Cardiac muscle cell (in vitro differentiated cells and primary cell): ENCODE results near the gene BPI. TPM values are rescaled to one million over a fixed set of nuclear protein-coding genes. Genes with fewer than 3 reads are reported as not detected.
"Not testable (repeated sequence)": the region's sequence is repeated elsewhere in the genome, so short reads cannot be mapped to it uniquely, and the experiment has no call there.

Experiments
- DNase-seq, 2 donors: peaks; one replicate each; pipeline versions ENCODE4 v3.0.0 to v3.0.0-alpha.2; 2010 to 2017; ENCODE audit warnings: low read depth in 1 of 2, low spot score in 1 of 2
- H3K27ac ChIP-seq: fragments of 200-600 bp; sonication (generic); 2 replicates; pipeline ENCODE4 v1.5.1; 2016
- H3K27me3 ChIP-seq: fragments of 200-600 bp; sonication (generic); 2 replicates; pipeline ENCODE4 v1.6.0; 2016; ENCODE audit warnings: control low read depth
- H3K36me3 ChIP-seq: fragments of 200-600 bp; sonication (generic); 2 replicates; pipeline ENCODE4 v1.5.1; 2016; ENCODE audit warnings: control low read depth
- H3K4me1 ChIP-seq: fragments of 200-600 bp; sonication (generic); 2 replicates; pipeline ENCODE4 v1.8.1; 2017; ENCODE audit warnings: low read depth, mild to moderate bottlenecking, mixed run types
- H3K4me3 ChIP-seq: fragments of 200-600 bp; sonication (generic); 2 replicates; pipeline ENCODE4 v1.5.1; 2016; ENCODE audit warnings: mild to moderate bottlenecking
- H3K9me3 ChIP-seq: fragments of 200-600 bp; sonication (generic); 2 replicates; pipeline ENCODE4 v1.5.1; 2017; ENCODE audit warnings: low read depth, mild to moderate bottlenecking, control low read depth
- CTCF ChIP-seq: IDR thresholded peaks from 2 replicates; pipeline ENCODE4 v1.5.1; 2012; ENCODE audit warnings: low read depth, mild to moderate bottlenecking, low read length
- polyA plus RNA-seq: library from polyadenylated mRNA; unstranded; fragments of >200 nt; fragmentation: Nextera tagmentation; extraction: Ambion mirVana; gene quantifications from 2 replicates; pipeline ENCODE4 v1.2.1, GENCODE V29; 2016
- total RNA-seq: library from RNA; depleted of rRNA; stranded (reverse); fragments of >200 nt; gene quantifications from 2 replicates; pipeline ENCODE4 v1.2.3, GENCODE V29; 2016

The BPI gene
- total and polyA plus RNA-seq, 2 experiments from 2014 or later = not detected

GRCh38 chr20:38372806-38373205 is 68.8 kb downstream of the BPI start:
- H3K4me1 ChIP-seq = no peaks in the 10 kb centered on the region
- no peaks in the 10 kb centered on the region for H3K36me3 ChIP-seq
- H3K9me3 ChIP-seq = no peaks in the 10 kb centered on the region
- H3K4me3 ChIP-seq = no peak overlapping the region
- no peaks in the 10 kb centered on the region for H3K27me3 ChIP-seq
- H3K27ac ChIP-seq = no peak overlapping the region
- DNase-seq = peak in 1 of 2 donors; percentile 58
- TF ChIP-seq CTCF = no peak

GRCh38 chr20:38373231-38373867 is 69.4 kb downstream of the BPI start:
- H3K36me3 ChIP-seq = no peaks in the 10 kb centered on the region
- no peak for TF ChIP-seq CTCF
- DNase-seq = peak in 1 of 2 donors; percentile 55
- no peaks in the 10 kb centered on the region for H3K4me1 ChIP-seq
- no peaks in the 10 kb centered on the region for H3K27me3 ChIP-seq
- no peak overlapping the region for H3K27ac ChIP-seq
- H3K4me3 ChIP-seq = no peak overlapping the region
- H3K9me3 ChIP-seq = no peaks in the 10 kb centered on the region

- no peak overlapping the region for H3K27ac ChIP-seq
- H3K4me3 ChIP-seq = no peak overlapping the region
- no peaks in the 10 kb centered on the region for H3K36me3 ChIP-seq
- TF ChIP-seq CTCF = no peak
- no peaks in the 10 kb centered on the region for H3K4me1 ChIP-seq
- no peaks in the 10 kb centered on the region for H3K27me3 ChIP-seq
- H3K9me3 ChIP-seq = no peaks in the 10 kb centered on the region
- DNase-seq = no peak
These were observed 69.9 kb downstream of the BPI start for GRCh38 chr20:38373898-38374297.

- DNase-seq = no peak
- TF ChIP-seq CTCF = no peak
These were observed 73.2 kb downstream of the BPI start for GRCh38 chr20:38377039-38377685.

GRCh38 chr20:38377838-38378237 is 73.9 kb downstream of the BPI start:
- H3K9me3 ChIP-seq, H3K4me3 ChIP-seq, H3K4me1 ChIP-seq, H3K27ac ChIP-seq, DNase-seq, H3K27me3 ChIP-seq, H3K36me3 ChIP-seq: not testable (repeated sequence)

More at GRCh38 chr20:38377039-38377685, 73.2 kb downstream of the BPI start:
- Histone ChIP-seq H3K9me3 (no peaks in the 10 kb centered on the region), H3K27ac (no peak overlapping the region), H3K4me3 (no peak overlapping the region), H3K4me1 (no peaks in the 10 kb centered on the region), H3K36me3 (no peaks in the 10 kb centered on the region), H3K27me3 (no peaks in the 10 kb centered on the region)

GRCh38 chr20:38383147-38383546 is 79.2 kb downstream of the BPI start:
- H3K36me3 ChIP-seq = no peaks in the 10 kb centered on the region
- no peak for DNase-seq
- H3K4me3 ChIP-seq = no peak overlapping the region
- H3K27ac ChIP-seq = no peak overlapping the region
- no peak for TF ChIP-seq CTCF
- no peaks in the 10 kb centered on the region for H3K27me3 ChIP-seq
- no peaks in the 10 kb centered on the region for H3K9me3 ChIP-seq
- H3K4me1 ChIP-seq = no peaks in the 10 kb centered on the region
